Neutrophil (primary cell): ENCODE results near the gene FOLR1.

Experiments used
- H3K27ac ChIP-seq: fragments of 200-600 bp; sonication (generic); 2 replicates; pipeline ENCODE4 v1.5.1; 2016; ENCODE audit warnings: mild to moderate bottlenecking, moderate library complexity
- H3K27me3 ChIP-seq: fragments of 200-600 bp; sonication (generic); 2 replicates; pipeline ENCODE4 v1.6.0; 2016; ENCODE audit warnings: mild to moderate bottlenecking
- H3K36me3 ChIP-seq: fragments of 200-600 bp; sonication (generic); 2 replicates; pipeline ENCODE4 v1.5.1; 2017
- H3K4me1 ChIP-seq, 2 experiments: fragments of 200-600 bp in 1 of 2; sonication (generic) in 1 of 2; 1 replicate in 1 of 2; 2 replicates in 1 of 2; pipeline versions ENCODE4 v1.5.1 to v1.6.1; 2013 to 2016; ENCODE audit warnings: low read depth in 1 of 2, low read length in 1 of 2, mild to moderate bottlenecking in 1 of 2, moderate library complexity in 1 of 2; ENCODE audit not compliant: control insufficient read depth in 1 of 2, insufficient read depth in 1 of 2
- H3K4me3 ChIP-seq, 2 experiments: fragments of 200-600 bp in 1 of 2; sonication (generic) in 1 of 2; 1 replicate in 1 of 2; 2 replicates in 1 of 2; pipeline ENCODE4 v1.5.1; 2013 to 2016; ENCODE audit warnings: low read depth in 1 of 2, low read length in 1 of 2, mild to moderate bottlenecking in 1 of 2, moderate library complexity in 1 of 2
- H3K9me3 ChIP-seq: fragments of 200-600 bp; sonication (generic); 2 replicates; pipeline ENCODE4 v1.5.1; 2016
- TF ChIP-seq, protein P1 (sequence below): fragments of 200-600 bp; sonication (generic); IDR thresholded peaks from 2 replicates; pipeline ENCODE4 v1.5.1; 2016; ENCODE audit warnings: antibody characterized with exemption

FOLR1 gene

DNA sequence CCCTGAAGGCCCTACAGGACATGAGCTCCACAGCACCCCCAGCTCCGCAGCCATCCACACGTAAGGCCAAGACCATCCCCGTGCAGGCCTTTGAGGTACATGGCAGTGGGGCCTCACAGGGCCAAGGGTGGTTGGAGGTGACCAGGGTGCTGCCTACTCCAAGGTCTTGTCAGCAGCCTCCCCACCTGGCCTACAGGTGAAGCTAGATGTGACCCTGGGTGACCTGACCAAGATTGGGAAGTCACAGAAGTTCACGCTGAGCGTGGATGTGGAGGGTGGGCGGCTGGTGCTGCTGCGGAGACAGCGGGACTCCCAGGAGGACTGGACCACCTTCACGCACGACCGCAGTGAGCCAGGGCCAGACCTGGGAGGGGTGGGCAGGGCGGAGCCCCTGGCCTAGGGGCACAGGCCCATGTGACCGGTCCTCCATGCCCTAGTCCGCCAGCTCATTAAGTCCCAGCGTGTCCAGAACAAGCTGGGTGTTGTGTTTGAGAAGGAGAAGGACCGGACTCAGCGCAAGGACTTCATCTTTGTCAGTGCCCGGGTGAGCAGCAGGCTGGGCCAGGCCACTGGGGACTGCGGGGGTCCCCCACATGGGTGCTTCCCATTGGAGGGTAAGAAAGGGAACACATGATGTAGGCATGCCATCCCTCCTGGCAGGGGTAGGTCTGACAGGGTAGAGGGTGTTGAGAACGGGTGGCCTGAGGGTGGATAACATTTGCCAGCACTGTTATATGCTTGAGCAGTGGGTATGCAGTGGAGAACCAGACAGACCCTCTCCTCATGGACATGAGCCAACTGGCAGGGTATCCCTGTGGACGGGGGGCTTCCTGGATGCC lies 38.2 kb downstream of the FOLR1 start:
- Histone ChIP-seq H3K27ac (no peak overlapping the region), H3K4me1 (peaks cover 6 to 7% of the 10 kb centered on the region in 2 experiments), H3K27me3 (no peaks in the 10 kb centered on the region), H3K36me3 (peaks cover 85% of the 10 kb centered on the region), H3K9me3 (peaks cover 3% of the 10 kb centered on the region), H3K4me3 (no peak overlapping the region)
- TF ChIP-seq, protein P1, sequence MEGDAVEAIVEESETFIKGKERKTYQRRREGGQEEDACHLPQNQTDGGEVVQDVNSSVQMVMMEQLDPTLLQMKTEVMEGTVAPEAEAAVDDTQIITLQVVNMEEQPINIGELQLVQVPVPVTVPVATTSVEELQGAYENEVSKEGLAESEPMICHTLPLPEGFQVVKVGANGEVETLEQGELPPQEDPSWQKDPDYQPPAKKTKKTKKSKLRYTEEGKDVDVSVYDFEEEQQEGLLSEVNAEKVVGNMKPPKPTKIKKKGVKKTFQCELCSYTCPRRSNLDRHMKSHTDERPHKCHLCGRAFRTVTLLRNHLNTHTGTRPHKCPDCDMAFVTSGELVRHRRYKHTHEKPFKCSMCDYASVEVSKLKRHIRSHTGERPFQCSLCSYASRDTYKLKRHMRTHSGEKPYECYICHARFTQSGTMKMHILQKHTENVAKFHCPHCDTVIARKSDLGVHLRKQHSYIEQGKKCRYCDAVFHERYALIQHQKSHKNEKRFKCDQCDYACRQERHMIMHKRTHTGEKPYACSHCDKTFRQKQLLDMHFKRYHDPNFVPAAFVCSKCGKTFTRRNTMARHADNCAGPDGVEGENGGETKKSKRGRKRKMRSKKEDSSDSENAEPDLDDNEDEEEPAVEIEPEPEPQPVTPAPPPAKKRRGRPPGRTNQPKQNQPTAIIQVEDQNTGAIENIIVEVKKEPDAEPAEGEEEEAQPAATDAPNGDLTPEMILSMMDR: no peak

DNA sequence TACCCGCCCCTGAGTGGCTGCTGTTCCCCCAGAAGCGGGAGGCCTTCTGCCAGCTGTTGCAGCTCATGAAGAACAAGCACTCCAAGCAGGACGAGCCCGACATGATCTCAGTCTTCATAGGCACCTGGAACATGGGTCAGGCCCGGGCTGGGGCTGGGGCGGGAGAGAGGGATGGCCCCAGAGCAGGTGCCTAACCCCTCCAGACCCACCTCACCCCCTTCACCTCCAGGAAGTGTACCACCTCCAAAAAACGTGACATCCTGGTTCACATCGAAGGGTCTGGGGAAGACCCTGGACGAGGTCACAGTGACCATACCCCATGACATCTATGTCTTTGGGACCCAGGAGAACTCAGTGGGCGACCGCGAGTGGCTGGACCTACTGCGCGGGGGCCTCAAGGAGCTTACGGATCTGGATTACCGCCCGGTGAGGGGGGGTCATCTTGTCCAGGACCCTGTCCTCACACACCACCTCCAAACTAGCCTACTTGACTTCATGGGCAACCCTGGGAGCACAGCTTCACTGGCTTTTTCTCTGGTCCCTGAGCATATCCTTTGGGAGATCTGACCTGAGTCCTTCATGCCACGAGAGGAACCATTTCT lies 38.9 kb downstream of the FOLR1 start:
- Histone ChIP-seq H3K27ac (no peak overlapping the region), H3K27me3 (no peaks in the 10 kb centered on the region), H3K36me3 (peaks cover 92% of the 10 kb centered on the region), H3K4me3 (no peak overlapping the region), H3K4me1 (no peaks in the 10 kb centered on the region), H3K9me3 (peaks cover 3% of the 10 kb centered on the region)
- TF ChIP-seq, protein P1: no peak

DNA sequence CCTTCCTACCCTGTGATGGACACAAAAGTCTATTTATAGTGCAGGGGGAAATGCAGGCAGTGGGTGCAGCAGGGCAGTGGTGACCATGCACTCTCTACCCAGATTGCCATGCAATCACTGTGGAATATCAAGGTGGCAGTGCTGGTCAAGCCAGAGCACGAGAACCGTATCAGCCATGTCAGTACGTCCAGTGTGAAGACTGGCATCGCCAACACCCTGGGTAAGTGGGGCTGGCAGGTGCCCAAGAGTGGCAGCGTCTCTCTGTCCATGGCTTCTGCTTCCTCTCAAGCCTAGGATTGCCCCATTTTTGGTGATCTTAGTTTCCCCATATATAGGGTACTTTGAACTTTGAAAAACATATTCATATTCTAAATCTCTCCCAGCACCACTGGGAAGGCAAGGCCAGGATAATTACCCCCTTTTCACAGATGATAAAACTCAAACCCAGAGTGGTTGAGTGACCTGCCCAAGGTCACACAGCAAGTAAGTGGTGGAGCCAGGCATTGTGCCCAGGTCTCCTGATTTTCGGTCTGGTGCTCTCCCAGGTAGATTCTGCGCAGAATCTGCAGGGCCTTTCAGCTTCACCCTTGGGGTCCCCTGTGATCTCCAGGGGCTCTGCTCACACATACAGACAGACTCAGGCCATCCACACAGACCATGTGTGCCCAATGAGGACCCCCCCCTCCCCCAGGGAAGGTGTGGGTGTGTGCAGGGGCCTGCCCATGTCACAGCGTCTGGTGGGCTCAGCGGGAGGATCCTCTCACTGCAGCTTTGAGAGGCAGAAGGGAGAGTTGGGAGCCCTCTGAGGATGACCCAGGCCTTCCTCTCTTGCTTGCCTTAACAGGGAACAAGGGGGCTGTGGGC lies 39.7 kb downstream of the FOLR1 start:
- Histone ChIP-seq H3K27ac (no peak overlapping the region), H3K27me3 (no peaks in the 10 kb centered on the region), H3K36me3 (peaks cover 100% of the 10 kb centered on the region), H3K4me3 (no peak overlapping the region), H3K4me1 (no peaks in the 10 kb centered on the region), H3K9me3 (peaks cover 3% of the 10 kb centered on the region)
- TF ChIP-seq, protein P1: no peak

DNA sequence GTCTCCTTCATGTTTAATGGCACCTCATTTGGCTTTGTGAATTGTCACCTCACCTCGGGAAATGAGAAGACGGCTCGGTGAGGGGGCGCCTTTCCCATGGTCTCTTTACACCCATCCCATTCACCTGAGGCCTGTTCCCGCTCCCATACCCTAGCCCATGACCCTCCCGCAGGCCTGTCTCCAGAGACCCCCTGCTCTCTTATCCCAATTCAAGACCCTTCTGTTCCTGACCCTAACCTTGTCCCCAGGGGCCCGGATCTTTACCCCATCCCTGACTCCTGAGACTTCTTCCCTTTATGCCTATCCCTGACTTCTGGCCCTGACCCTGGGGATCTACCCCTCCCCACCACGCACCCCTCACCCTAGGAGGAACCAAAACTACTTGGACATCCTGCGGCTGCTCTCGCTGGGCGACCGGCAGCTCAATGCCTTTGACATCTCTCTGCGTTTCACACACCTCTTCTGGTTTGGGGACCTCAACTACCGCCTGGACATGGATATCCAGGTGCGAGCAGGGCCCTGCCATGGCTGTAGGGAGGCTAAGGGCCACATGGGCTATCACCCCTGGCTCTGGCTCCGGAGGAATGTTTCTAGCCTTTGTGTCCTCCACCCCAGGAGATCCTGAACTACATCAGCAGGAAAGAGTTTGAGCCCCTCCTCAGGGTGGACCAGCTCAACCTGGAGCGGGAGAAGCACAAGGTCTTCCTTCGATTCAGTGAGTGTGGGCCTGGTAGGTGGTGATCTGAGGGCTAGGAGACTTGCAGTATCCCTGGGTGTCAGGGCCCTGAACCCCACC lies 40.5 kb downstream of the FOLR1 start:
- peaks cover 100% of the 10 kb centered on the region for H3K36me3 ChIP-seq
- peaks cover 3% of the 10 kb centered on the region for H3K9me3 ChIP-seq
- H3K4me1 ChIP-seq: no peaks in the 10 kb centered on the region
- no peak overlapping the region for H3K4me3 ChIP-seq
- H3K27me3 ChIP-seq: no peaks in the 10 kb centered on the region
- H3K27ac ChIP-seq: no peak overlapping the region
- TF ChIP-seq, protein P1: no peak
